ENCODE data around the gene CDKL1. TPM values are rescaled to one million over a fixed set of nuclear protein-coding genes. Genes with fewer than 3 reads are reported as not detected.
A peak's percentile ranks its signal among the peaks of the same experiment; 100 is the strongest.

CDKL1 gene
- total RNA-seq, 1 donor, result 10.5 TPM

DNA sequence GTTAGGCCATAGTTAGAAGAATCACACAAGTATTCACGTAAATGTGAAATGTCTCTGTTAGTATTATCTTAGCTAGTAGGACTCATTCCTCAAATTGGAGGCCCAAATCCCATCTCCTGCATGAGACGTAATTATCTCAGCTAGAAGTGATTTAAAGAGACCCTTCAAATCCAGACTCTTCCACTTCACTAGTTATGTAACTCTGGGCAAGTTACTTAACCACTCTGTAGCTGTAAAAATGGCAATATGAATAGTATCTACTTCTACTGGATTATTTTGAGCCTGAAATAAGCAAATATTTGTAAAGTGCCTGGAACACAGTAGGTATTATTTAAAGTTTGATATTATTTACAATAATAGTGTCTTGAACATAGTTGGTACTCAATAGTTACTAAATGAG, 28.4 kb upstream of the CDKL1 start:
- H3K27ac ChIP-seq (ENCODE audit: low read depth, low read length), result peak overlapping the region; percentile 42
- no peaks in the 10 kb centered on the region for H3K27me3 ChIP-seq (ENCODE audit: insufficient read depth, low read length)
- peaks cover 2% of the 10 kb centered on the region for H3K79me2 ChIP-seq (ENCODE audit: insufficient read depth, low read length)
- no peak overlapping the region for H2AFZ ChIP-seq (ENCODE audit: low read length)
- H3K4me2 ChIP-seq (ENCODE audit: insufficient read depth, low read length), result no peak overlapping the region
- no peak overlapping the region for H3K4me3 ChIP-seq (ENCODE audit: insufficient read depth, low read length)
- DNase-seq (ENCODE audit: insufficient read length, low spot score, missing footprints), result no peak
- H3K36me3 ChIP-seq (ENCODE audit: insufficient read depth, low read length), result peaks cover 46% of the 10 kb centered on the region
- TF ChIP-seq, protein P1, sequence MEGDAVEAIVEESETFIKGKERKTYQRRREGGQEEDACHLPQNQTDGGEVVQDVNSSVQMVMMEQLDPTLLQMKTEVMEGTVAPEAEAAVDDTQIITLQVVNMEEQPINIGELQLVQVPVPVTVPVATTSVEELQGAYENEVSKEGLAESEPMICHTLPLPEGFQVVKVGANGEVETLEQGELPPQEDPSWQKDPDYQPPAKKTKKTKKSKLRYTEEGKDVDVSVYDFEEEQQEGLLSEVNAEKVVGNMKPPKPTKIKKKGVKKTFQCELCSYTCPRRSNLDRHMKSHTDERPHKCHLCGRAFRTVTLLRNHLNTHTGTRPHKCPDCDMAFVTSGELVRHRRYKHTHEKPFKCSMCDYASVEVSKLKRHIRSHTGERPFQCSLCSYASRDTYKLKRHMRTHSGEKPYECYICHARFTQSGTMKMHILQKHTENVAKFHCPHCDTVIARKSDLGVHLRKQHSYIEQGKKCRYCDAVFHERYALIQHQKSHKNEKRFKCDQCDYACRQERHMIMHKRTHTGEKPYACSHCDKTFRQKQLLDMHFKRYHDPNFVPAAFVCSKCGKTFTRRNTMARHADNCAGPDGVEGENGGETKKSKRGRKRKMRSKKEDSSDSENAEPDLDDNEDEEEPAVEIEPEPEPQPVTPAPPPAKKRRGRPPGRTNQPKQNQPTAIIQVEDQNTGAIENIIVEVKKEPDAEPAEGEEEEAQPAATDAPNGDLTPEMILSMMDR (IDR thresholded peaks at IDR 0.05; ENCODE audit: extremely low read depth, low read depth, low read length), result no peak
- no peaks in the 10 kb centered on the region for H3K9me3 ChIP-seq (ENCODE audit: low read depth, low read length)
- H3K4me1 ChIP-seq (ENCODE audit: insufficient read depth, low read length), result peaks cover 9% of the 10 kb centered on the region
- no peaks in the 10 kb centered on the region for H4K20me1 ChIP-seq (ENCODE audit: insufficient read depth, low read length)

DNA sequence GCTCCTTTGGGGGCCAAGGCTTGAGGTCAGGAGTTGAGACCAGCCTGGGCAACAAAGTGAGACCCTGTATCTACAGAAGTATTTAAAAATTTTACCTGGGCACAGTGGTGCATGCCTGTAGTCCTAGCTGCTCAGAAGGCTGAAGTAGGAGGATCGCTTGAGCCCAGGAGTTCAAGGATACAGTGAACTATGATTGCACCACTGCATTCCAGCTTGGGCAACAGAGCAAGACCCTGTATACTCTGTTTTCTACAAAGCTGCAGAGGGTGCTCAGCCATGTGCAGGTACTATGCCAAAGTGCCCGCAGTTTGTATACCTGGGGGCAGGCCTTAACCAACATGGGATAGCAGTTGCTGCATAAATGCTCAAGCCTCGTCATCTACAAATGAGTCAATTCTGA, 26.8 kb upstream of the CDKL1 start:
- H3K9me3 ChIP-seq (ENCODE audit: low read depth, low read length), result no peaks in the 10 kb centered on the region
- no peak overlapping the region for H3K4me2 ChIP-seq (ENCODE audit: insufficient read depth, low read length)
- no peaks in the 10 kb centered on the region for H4K20me1 ChIP-seq (ENCODE audit: insufficient read depth, low read length)
- peaks cover 10% of the 10 kb centered on the region for H3K4me1 ChIP-seq (ENCODE audit: insufficient read depth, low read length)
- H3K79me2 ChIP-seq (ENCODE audit: insufficient read depth, low read length), result no peaks in the 10 kb centered on the region
- no peaks in the 10 kb centered on the region for H3K27me3 ChIP-seq (ENCODE audit: insufficient read depth, low read length)
- peaks cover 45% of the 10 kb centered on the region for H3K36me3 ChIP-seq (ENCODE audit: insufficient read depth, low read length)
- TF ChIP-seq, protein P1 (IDR thresholded peaks at IDR 0.05; ENCODE audit: extremely low read depth, low read depth, low read length), result no peak
- no peak for DNase-seq (ENCODE audit: insufficient read length, low spot score, missing footprints)
- H3K27ac ChIP-seq (ENCODE audit: low read depth, low read length), result no peak overlapping the region
- H2AFZ ChIP-seq (ENCODE audit: low read length), result no peak overlapping the region
- H3K4me3 ChIP-seq (ENCODE audit: insufficient read depth, low read length), result no peak overlapping the region

DNA sequence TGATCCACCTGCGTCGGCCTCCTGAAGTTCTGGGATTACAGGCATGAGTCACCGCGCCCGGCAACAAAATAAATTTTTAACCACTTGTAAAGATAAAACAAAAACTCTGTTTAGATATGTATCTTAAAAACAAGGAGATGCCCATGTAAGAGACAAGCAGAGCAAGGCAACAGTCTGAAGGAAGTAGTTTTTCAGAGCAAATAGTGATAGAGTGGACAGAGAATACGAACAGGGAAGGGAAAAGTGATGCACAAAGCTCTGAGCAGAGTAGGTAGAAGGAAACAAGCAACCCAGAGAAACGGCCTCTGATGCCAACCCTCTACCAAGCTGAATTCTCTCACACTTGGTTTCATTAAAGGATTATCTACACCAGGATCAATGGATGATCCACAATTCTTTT, 24.8 kb upstream of the CDKL1 start:
- Histone ChIP-seq H3K27me3 (ENCODE audit: insufficient read depth, low read length) (no peaks in the 10 kb centered on the region), H3K9me3 (ENCODE audit: low read depth, low read length) (no peaks in the 10 kb centered on the region), H3K4me1 (ENCODE audit: insufficient read depth, low read length) (peaks cover 16% of the 10 kb centered on the region), H3K27ac (ENCODE audit: low read depth, low read length) (no peak overlapping the region), H3K4me2 (ENCODE audit: insufficient read depth, low read length) (no peak overlapping the region), H3K4me3 (ENCODE audit: insufficient read depth, low read length) (no peak overlapping the region), H2AFZ (ENCODE audit: low read length) (no peak overlapping the region), H3K79me2 (ENCODE audit: insufficient read depth, low read length) (no peaks in the 10 kb centered on the region), H3K36me3 (ENCODE audit: insufficient read depth, low read length) (peaks cover 47% of the 10 kb centered on the region), H4K20me1 (ENCODE audit: insufficient read depth, low read length) (no peaks in the 10 kb centered on the region)
- TF ChIP-seq, protein P1 (IDR thresholded peaks at IDR 0.05; ENCODE audit: extremely low read depth, low read depth, low read length), result no peak
- no peak for DNase-seq (ENCODE audit: insufficient read length, low spot score, missing footprints)

DNA sequence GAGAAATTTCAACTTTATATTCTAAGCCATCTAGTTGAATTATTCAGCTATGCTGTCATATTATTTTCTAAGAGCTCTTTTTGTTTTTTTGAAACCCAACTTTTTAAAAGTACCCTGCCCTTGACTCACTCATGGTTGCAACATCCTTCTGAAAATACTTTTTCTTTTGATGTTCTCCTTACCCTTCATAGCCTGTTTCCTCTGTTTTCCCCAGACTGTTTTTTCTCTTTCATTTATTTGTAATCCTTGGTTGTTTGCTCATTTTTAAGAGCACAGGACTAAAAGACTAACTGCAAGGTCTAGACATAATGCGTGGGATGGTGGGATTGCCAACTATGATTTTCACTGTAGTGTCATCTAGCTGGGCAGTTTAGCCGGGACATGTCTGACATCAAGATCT, 21.2 kb upstream of the CDKL1 start:
- TF ChIP-seq, protein P1 (IDR thresholded peaks at IDR 0.05; ENCODE audit: extremely low read depth, low read depth, low read length), result no peak
- peaks cover 8% of the 10 kb centered on the region for H3K4me1 ChIP-seq (ENCODE audit: insufficient read depth, low read length)
- H4K20me1 ChIP-seq (ENCODE audit: insufficient read depth, low read length), result no peaks in the 10 kb centered on the region
- peak; percentile 34 for DNase-seq (ENCODE audit: insufficient read length, low spot score, missing footprints)
- H3K27ac ChIP-seq (ENCODE audit: low read depth, low read length), result peak overlapping the region; percentile 42
- H3K4me2 ChIP-seq (ENCODE audit: insufficient read depth, low read length), result peak overlapping the region; percentile 12
- H3K27me3 ChIP-seq (ENCODE audit: insufficient read depth, low read length), result no peaks in the 10 kb centered on the region
- H3K79me2 ChIP-seq (ENCODE audit: insufficient read depth, low read length), result no peaks in the 10 kb centered on the region
- no peak overlapping the region for H2AFZ ChIP-seq (ENCODE audit: low read length)
- H3K4me3 ChIP-seq (ENCODE audit: insufficient read depth, low read length), result no peak overlapping the region
- peaks cover 36% of the 10 kb centered on the region for H3K36me3 ChIP-seq (ENCODE audit: insufficient read depth, low read length)
- no peaks in the 10 kb centered on the region for H3K9me3 ChIP-seq (ENCODE audit: low read depth, low read length)

Data from osteoblast (primary cell).